Measurements from ENCODE around the gene MBOAT2. TPM values are rescaled to one million over a fixed set of nuclear protein-coding genes. Genes with fewer than 3 reads are reported as not detected.

The MBOAT2 gene
- total RNA-seq, 1 experiment from 2014 or later: 30.7 TPM

- Histone ChIP-seq H3K9me2 (replicated peaks; ENCODE audit: low read length) (no peaks in the 10 kb centered on the region), H3K27me3 (ENCODE audit: low read length) (no peaks in the 10 kb centered on the region), H3K79me2 (ENCODE audit: low read length) (no peaks in the 10 kb centered on the region), H2AFZ (ENCODE audit: low read length) (no peak overlapping the region), H3K27ac (ENCODE audit: low read length) (no peak overlapping the region), H3F3A (ENCODE audit: low read length, unreplicated experiment) (no peaks in the 10 kb centered on the region), H3K9ac (ENCODE audit: low read length) (no peak overlapping the region), H3K9me3 (ENCODE audit: low read length) (no peaks in the 10 kb centered on the region), H4K20me1 (ENCODE audit: low read length) (no peaks in the 10 kb centered on the region), H3K4me3 (ENCODE audit: low read length) (no peak overlapping the region), H3K4me1 (ENCODE audit: insufficient read depth, low read length) (0 out of 2 replicates have a peak, but pooled peaks cover 4% of the 10 kb centered on the region), H3K4me2 (ENCODE audit: low read length) (no peak overlapping the region), H3K36me3 (ENCODE audit: low read depth, low read length) (peaks cover 16% of the 10 kb centered on the region; the same call in 1 of the 2 replicates)
- DNase-seq (no peak), ATAC-seq (no peak)
- no TSS peak for BruUV-seq (replicated peaks)
- TF ChIP-seq EZH2phosphoT487 (IDR thresholded peaks at IDR 0.05; ENCODE audit: borderline replicate concordance, low read length) (no peak), EZH2 (IDR thresholded peaks at IDR 0.05; ENCODE audit: low read length, unreplicated experiment) (no peak)
- TF ChIP-seq, protein P1, sequence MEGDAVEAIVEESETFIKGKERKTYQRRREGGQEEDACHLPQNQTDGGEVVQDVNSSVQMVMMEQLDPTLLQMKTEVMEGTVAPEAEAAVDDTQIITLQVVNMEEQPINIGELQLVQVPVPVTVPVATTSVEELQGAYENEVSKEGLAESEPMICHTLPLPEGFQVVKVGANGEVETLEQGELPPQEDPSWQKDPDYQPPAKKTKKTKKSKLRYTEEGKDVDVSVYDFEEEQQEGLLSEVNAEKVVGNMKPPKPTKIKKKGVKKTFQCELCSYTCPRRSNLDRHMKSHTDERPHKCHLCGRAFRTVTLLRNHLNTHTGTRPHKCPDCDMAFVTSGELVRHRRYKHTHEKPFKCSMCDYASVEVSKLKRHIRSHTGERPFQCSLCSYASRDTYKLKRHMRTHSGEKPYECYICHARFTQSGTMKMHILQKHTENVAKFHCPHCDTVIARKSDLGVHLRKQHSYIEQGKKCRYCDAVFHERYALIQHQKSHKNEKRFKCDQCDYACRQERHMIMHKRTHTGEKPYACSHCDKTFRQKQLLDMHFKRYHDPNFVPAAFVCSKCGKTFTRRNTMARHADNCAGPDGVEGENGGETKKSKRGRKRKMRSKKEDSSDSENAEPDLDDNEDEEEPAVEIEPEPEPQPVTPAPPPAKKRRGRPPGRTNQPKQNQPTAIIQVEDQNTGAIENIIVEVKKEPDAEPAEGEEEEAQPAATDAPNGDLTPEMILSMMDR (conservative IDR thresholded peaks at IDR 0.05; ENCODE audit: low read depth, low read length): no peak
- intact Hi-C loops (cut with micrococcal nuclease): no loop called here
- POLR2A ChIA-PET (ENCODE audit: unreplicated experiment): no interaction called here
- CTCF ChIA-PET: no interaction called here
These were observed 126.2 kb downstream of the MBOAT2 start for GRCh38 chr2:8877332-8877731.

GRCh38 chr2:8876628-8877027, 126.9 kb downstream of the MBOAT2 start:
- intact Hi-C loops (cut with micrococcal nuclease): no loop called here
- ATAC-seq: no peak; the same call in 1 of the 2 replicates
- H3K4me1 ChIP-seq (ENCODE audit: insufficient read depth, low read length): 0 out of 2 replicates have a peak, but pooled peaks cover 4% of the 10 kb centered on the region
- H3K27me3 ChIP-seq (ENCODE audit: low read length): no peaks in the 10 kb centered on the region
- H3K79me2 ChIP-seq (ENCODE audit: low read length): no peaks in the 10 kb centered on the region
- no peaks in the 10 kb centered on the region for H3K9me2 ChIP-seq (replicated peaks; ENCODE audit: low read length)
- no peaks in the 10 kb centered on the region for H3K9me3 ChIP-seq (ENCODE audit: low read length)
- no peak overlapping the region for H3K9ac ChIP-seq (ENCODE audit: low read length)
- TF ChIP-seq EZH2 (IDR thresholded peaks at IDR 0.05; ENCODE audit: low read length, unreplicated experiment) (no peak), EZH2phosphoT487 (IDR thresholded peaks at IDR 0.05; ENCODE audit: borderline replicate concordance, low read length) (no peak)
- TF ChIP-seq, protein P1 (conservative IDR thresholded peaks at IDR 0.05; ENCODE audit: low read depth, low read length): no peak
- DNase-seq: no peak
- no peaks in the 10 kb centered on the region for H4K20me1 ChIP-seq (ENCODE audit: low read length)
- CTCF ChIA-PET: no interaction called here
- BruUV-seq (replicated peaks): no TSS peak
- no peak overlapping the region for H2AFZ ChIP-seq (ENCODE audit: low read length)
- H3K4me3 ChIP-seq (ENCODE audit: low read length): no peak overlapping the region
- POLR2A ChIA-PET (ENCODE audit: unreplicated experiment): interaction anchor here (0.6 kb wide), 1 partner anchor 331 kb away, joined by 5 read pairs; no protein-coding TSS in a partner anchor
- H3K36me3 ChIP-seq (ENCODE audit: low read depth, low read length): peaks cover 12% of the 10 kb centered on the region; the same call in 1 of the 2 replicates
- H3K4me2 ChIP-seq (ENCODE audit: low read length): no peak overlapping the region
- no peak overlapping the region for H3K27ac ChIP-seq (ENCODE audit: low read length)
- H3F3A ChIP-seq (ENCODE audit: low read length, unreplicated experiment): no peaks in the 10 kb centered on the region

DNA sequence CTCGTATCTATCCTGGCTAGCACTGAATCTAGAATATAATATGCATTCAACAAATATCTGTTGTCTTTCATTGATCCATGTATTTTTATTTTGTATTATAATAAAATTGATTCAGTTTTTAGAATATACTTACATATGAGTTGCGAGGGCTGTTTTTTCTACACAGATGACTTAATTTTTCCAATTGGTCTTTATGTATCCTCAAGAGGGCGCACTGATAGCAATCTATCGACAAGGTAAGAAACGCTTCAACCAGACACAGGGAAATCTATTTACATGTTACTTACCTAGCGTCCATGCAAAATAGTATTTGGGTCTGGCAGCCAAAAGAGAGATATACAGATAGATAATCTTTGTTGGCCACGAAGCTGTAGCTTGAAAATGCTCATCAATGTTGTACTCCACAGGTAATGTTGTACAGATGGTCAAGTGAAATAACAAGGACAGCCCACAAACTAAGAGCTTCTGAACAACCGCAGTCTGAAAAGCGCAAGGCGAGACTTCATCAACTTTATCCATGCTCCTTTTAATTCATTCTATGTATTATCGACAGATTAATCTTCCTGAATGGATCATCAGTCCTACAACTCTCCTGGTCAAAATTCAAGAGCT, 130.6 kb downstream of the MBOAT2 start:
- intact Hi-C loops (cut with micrococcal nuclease): loop anchor here (1.0 to 5.0 kb wide), 4 partner anchors 129 to 266 kb away; partner anchors contain the start of gene MBOAT2

More for the DNA sequence above, 130.6 kb downstream of the MBOAT2 start:
- Histone ChIP-seq H3K27ac (ENCODE audit: low read length) (no peak overlapping the region), H2AFZ (ENCODE audit: low read length) (0 out of 2 replicates have a peak overlapping the region, but pooled peaks have one; percentile 29), H3K9me2 (replicated peaks; ENCODE audit: low read length) (no peaks in the 10 kb centered on the region), H3K9me3 (ENCODE audit: low read length) (no peaks in the 10 kb centered on the region), H3K4me3 (ENCODE audit: low read length) (no peak overlapping the region), H3K4me1 (ENCODE audit: insufficient read depth, low read length) (0 out of 2 replicates have a peak, but pooled peaks cover 4% of the 10 kb centered on the region), H3F3A (ENCODE audit: low read length, unreplicated experiment) (no peaks in the 10 kb centered on the region), H3K79me2 (ENCODE audit: low read length) (no peaks in the 10 kb centered on the region), H3K9ac (ENCODE audit: low read length) (no peak overlapping the region), H3K27me3 (ENCODE audit: low read length) (no peaks in the 10 kb centered on the region), H3K4me2 (ENCODE audit: low read length) (no peak overlapping the region), H3K36me3 (ENCODE audit: low read depth, low read length) (peaks cover 5% of the 10 kb centered on the region; the same call in 1 of the 2 replicates), H4K20me1 (ENCODE audit: low read length) (no peaks in the 10 kb centered on the region)
- BruUV-seq (replicated peaks): no TSS peak
- DNase-seq (peak; percentile 70), ATAC-seq (0 out of 2 replicates have a peak, but pooled peaks have one; percentile 40)
- no peak for TF ChIP-seq EZH2phosphoT487 (IDR thresholded peaks at IDR 0.05; ENCODE audit: borderline replicate concordance, low read length)
- TF ChIP-seq, protein P1 (conservative IDR thresholded peaks at IDR 0.05; ENCODE audit: low read depth, low read length): peak; percentile 77
- ChIA-PET POLR2A (ENCODE audit: unreplicated experiment) (interaction anchor here (0.6 to 0.8 kb wide), 2 partner anchors 139 to 683 kb away, joined by 4 to 5 read pairs; no protein-coding TSS in a partner anchor), CTCF (interaction anchor here (0.9 kb wide), 2 partner anchors 17 to 267 kb away, joined by 3 to 5 read pairs; no protein-coding TSS in a partner anchor)
